ENCODE results near the gene CST3.

DNA sequence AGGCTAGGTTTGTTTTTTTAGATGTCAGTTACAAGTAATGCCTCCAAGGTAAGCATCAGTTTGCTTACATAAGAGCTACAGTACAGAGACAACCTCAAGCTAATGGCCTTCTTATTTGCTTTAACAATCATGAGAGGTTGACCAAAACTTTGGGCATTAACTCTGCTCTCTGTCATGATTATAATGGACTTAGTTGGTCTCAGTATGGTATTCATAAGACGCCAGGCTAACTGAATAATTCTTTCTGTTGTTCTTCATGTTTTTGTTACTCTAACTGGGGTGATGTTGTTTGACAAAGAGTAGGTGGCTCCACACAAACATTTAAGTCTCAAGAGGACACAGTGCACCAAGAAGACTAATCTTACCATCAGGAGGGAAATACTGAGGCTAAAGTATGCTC, 41.8 kb downstream of the CST3 start:
- TF ChIP-seq POLR2A (IDR thresholded peaks at IDR 0.05): no peak
- TF ChIP-seq, protein P1, sequence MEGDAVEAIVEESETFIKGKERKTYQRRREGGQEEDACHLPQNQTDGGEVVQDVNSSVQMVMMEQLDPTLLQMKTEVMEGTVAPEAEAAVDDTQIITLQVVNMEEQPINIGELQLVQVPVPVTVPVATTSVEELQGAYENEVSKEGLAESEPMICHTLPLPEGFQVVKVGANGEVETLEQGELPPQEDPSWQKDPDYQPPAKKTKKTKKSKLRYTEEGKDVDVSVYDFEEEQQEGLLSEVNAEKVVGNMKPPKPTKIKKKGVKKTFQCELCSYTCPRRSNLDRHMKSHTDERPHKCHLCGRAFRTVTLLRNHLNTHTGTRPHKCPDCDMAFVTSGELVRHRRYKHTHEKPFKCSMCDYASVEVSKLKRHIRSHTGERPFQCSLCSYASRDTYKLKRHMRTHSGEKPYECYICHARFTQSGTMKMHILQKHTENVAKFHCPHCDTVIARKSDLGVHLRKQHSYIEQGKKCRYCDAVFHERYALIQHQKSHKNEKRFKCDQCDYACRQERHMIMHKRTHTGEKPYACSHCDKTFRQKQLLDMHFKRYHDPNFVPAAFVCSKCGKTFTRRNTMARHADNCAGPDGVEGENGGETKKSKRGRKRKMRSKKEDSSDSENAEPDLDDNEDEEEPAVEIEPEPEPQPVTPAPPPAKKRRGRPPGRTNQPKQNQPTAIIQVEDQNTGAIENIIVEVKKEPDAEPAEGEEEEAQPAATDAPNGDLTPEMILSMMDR (IDR thresholded peaks at IDR 0.05): no peak
- no peak for TF ChIP-seq POLR2AphosphoS5 (IDR thresholded peaks at IDR 0.05)
- no peak for TF ChIP-seq EP300 (IDR thresholded peaks at IDR 0.05)

Data from gastroesophageal sphincter (tissue), 3 donors.